Activated T-cell treated with anti-CD3 and anti-CD28 coated beads, Interleukin-2, amount 50 U/mL, for 4 hours (primary cell): ENCODE measurements around the gene SLFN12L. TPM values are rescaled to one million over a fixed set of nuclear protein-coding genes. Genes with fewer than 3 reads are reported as not detected.
A peak's percentile ranks its signal among the peaks of the same experiment; 100 is the strongest.
"Not testable (repeated sequence)": the region's sequence is repeated elsewhere in the genome, so short reads cannot be mapped to it uniquely, and the experiment has no call there.

Experiments used
- ATAC-seq, 2 donors: fragments of 200-7000 bp; cut with Tn5 transposase; one replicate each; pipeline ENCODE4 v1.10.0; 2021
- DNase-seq: peaks from one replicate; pipeline ENCODE4 v3.0.0-alpha.2; 2020
- H3K27me3 Mint-ChIP-seq: one replicate; pipeline ENCODE4 v1.8.0; 2021; ENCODE audit warnings: low read depth, mixed read lengths
- H3K36me3 Mint-ChIP-seq: one replicate; pipeline ENCODE4 v1.8.0; 2022; ENCODE audit warnings: mixed read lengths; ENCODE audit not compliant: insufficient read depth
- H3K4me1 Mint-ChIP-seq: one replicate; pipeline ENCODE4 v1.8.0; 2021; ENCODE audit warnings: low read depth, mixed read lengths
- H3K4me3 Mint-ChIP-seq: one replicate; pipeline ENCODE4 v1.8.0; 2021; ENCODE audit warnings: mild to moderate bottlenecking, moderate library complexity, mixed read lengths
- H3K9me3 Mint-ChIP-seq: one replicate; pipeline ENCODE4 v1.8.0; 2021; ENCODE audit warnings: mixed read lengths
- total RNA-seq, 3 donors: library from RNA; stranded (reverse); gene quantifications; one replicate each; pipeline ENCODE4 v1.2.1, GENCODE V29; 2021

The SLFN12L gene
- total RNA-seq, result 10 to 100 TPM in 1 of 3 donors, 1 to 10 TPM in 2; 9.0 to 15.1 (median 9.1) TPM

GRCh38 chr17:35537601-35538141 lies at the start of gene SLFN12L:
Gene SLFN12L (minus strand): TSS chr17:35537678. CDS start chr17:35522364, 15,314 bp downstream.
- Mint-ChIP-seq H3K9me3 (no peaks in the 10 kb centered on the region), H3K4me3 (peak within 1 kb of the TSS; percentile 71), H3K4me1 (peaks cover 53% of the 10 kb centered on the region), H3K27me3 (no peaks in the 10 kb centered on the region), H3K36me3 (peaks cover 4% of the 10 kb centered on the region)
- ATAC-seq, result peak; percentile 59 to 62
- DNase-seq, result no peak

GRCh38 chr17:35586569-35587073 lies 49.1 kb upstream of the SLFN12L start:
- DNase-seq, result no peak
- Mint-ChIP-seq H3K27me3 (peaks cover 4% of the 10 kb centered on the region), H3K36me3 (no peaks in the 10 kb centered on the region), H3K4me3 (peak overlapping the region; percentile 96), H3K9me3 (no peaks in the 10 kb centered on the region), H3K4me1 (peaks cover 30% of the 10 kb centered on the region)
- ATAC-seq, result peak in 1 of 2 donors; percentile 11

DNA sequence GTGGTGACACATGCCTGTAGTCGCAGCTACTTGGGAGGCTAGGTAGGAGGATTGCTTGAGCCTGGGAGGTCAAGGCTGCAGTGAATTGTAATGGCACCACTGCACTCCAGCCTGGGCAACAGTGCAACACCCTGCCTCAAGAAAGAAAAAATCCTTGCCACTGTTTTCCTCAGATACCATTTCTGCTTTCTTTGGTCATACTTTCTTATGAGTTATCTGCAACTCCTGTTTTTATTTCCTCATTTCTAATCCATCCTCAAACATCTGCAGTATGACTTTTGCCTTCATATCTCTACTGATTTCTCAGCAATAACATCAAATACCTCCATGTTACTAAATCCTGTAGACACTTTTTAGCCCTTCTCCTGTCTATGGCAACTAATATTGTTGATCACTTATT lies 46.6 kb upstream of the SLFN12L start:
- Mint-ChIP-seq H3K9me3 (no peaks in the 10 kb centered on the region), H3K36me3 (no peaks in the 10 kb centered on the region), H3K4me1 (peaks cover 26% of the 10 kb centered on the region), H3K4me3 (no peak overlapping the region), H3K27me3 (peaks cover 4% of the 10 kb centered on the region)
- ATAC-seq (no peak), DNase-seq (no peak)

DNA sequence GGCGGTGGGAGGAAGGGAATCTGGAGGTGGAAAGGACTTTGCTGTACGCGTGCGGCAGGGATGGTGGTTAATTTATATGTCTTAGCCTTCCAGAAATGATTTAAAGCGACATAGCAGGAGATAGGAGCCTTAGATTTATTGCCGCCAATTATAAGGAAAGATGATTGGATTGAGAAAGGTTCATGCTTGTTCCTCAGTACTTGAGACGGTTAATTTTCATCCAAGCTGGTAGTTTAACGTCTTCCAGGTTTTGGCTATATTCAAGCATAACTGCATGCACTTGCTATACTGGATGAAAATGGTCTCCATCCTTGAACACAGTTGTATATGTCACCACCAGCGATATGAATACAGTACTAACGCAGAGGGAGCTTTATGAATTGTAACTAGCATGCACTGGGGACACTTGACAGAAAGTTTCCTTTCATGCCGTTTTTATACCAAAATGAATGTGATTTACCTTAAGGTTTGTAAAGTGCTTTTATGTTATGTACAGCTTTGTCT lies 41.5 kb upstream of the SLFN12L start:
- no peak for DNase-seq
- H3K4me1 Mint-ChIP-seq, result peaks cover 25% of the 10 kb centered on the region
- H3K9me3 Mint-ChIP-seq, result no peaks in the 10 kb centered on the region
- peaks cover 7% of the 10 kb centered on the region for H3K36me3 Mint-ChIP-seq
- H3K27me3 Mint-ChIP-seq, result peaks cover 4% of the 10 kb centered on the region
- H3K4me3 Mint-ChIP-seq, result peak overlapping the region; percentile 97
- ATAC-seq, result peak in 1 of 2 donors; percentile 22

DNA sequence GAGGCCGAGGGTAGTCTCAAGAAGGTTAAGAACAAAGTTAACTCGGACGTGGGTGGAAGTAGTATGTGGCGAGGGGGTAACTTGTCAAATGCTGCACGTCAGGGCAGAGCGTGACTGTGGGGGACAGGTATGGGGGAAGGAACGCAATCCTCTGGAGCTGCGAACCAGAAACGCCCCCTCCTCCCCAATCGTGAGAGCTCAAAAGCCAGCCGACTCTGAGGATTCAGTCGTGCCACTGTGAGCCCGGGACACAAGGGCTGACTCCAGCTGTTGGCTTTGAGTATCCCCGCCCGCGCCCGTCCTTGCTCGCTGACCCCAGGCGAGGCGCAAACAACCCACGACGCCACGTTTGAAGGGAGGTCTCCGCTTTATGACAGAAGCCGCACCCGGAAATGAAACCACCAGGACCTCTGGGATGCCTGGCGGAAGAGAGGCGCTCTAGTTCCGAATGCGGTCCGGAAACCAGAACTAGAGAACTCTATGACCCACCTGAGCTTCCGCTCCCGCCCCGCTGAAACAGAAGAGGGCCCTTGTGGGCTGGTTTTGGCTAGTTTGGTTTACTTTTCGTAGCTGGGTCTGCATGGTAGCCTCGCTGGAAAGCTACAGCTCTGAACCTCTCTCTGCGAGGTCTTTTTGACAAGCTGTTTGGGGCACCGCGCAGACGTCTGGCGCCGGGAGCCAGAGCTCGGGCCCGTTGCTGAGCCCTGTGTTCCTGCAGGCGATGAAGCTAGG lies 40.9 kb upstream of the SLFN12L start, which contains the start of gene PEX12:
Gene PEX12 (minus strand): TSS at position 375 of the 732 bp plus-strand sequence. CDS start 550 bp downstream, outside the sequence.
- Mint-ChIP-seq H3K9me3 (no peaks in the 10 kb centered on the region), H3K4me1 (peaks cover 25% of the 10 kb centered on the region), H3K27me3 (peaks cover under 1% of the 10 kb centered on the region), H3K4me3 (peak within 1 kb of the TSS; percentile 97), H3K36me3 (peaks cover 7% of the 10 kb centered on the region)
- peak; percentile 79 for DNase-seq
- ATAC-seq, result peak; percentile 97

- Mint-ChIP-seq H3K4me1 (peaks cover 25% of the 10 kb centered on the region), H3K4me3 (peak overlapping the region; percentile 97), H3K36me3 (peaks cover 7% of the 10 kb centered on the region), H3K27me3 (no peaks in the 10 kb centered on the region), H3K9me3 (no peaks in the 10 kb centered on the region)
- ATAC-seq, result no peak
- no peak for DNase-seq
Observed at GRCh38 chr17:35577830-35578196, 40.3 kb upstream of the SLFN12L start.

DNA sequence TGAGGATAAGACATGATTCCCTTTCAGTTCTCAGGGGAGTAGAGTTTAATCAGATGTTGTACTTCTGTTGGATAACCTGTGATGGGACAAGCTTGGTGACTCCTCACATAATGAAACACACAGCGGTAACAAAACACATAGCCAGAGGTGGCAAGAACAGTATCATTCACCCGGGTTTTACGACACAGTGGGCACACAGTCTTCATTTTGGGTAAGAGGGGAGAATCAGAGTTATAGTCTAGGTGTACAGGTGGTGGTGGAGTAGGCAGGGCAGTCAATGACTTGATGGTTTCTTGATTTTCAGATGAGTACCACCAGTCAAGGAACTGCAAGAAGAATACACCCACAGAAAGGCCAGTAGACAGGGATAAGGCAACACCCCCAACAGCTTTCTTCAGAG lies 38.3 kb upstream of the SLFN12L start:
- no peak overlapping the region for H3K4me3 Mint-ChIP-seq
- ATAC-seq (no peak), DNase-seq (no peak)
- H3K36me3 Mint-ChIP-seq, result peaks cover 7% of the 10 kb centered on the region
- H3K4me1 Mint-ChIP-seq, result peaks cover 28% of the 10 kb centered on the region
- no peaks in the 10 kb centered on the region for H3K27me3 Mint-ChIP-seq
- H3K9me3 Mint-ChIP-seq, result no peaks in the 10 kb centered on the region

DNA sequence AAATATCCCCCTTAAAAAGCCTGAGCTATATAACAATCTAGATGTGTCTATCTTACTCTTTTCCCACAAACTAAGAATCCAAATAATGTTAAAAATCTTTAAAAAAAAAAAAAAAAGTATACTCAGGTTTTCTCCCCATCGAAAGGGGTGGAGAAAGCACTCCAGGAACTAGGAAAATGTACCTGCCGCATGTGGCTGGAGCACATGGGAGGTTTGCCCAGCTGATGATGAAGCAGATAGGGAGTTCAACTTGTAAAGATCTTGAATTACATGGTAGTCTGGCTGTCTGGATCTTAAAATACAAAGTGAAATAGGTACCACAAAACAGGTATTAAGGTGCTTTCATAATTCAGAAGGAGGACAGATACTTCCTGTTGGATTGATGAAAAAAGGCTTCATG lies 31.9 kb upstream of the SLFN12L start:
- H3K4me1 Mint-ChIP-seq, result peaks cover 28% of the 10 kb centered on the region
- H3K9me3 Mint-ChIP-seq, result no peaks in the 10 kb centered on the region
- no peak for DNase-seq

DNA sequence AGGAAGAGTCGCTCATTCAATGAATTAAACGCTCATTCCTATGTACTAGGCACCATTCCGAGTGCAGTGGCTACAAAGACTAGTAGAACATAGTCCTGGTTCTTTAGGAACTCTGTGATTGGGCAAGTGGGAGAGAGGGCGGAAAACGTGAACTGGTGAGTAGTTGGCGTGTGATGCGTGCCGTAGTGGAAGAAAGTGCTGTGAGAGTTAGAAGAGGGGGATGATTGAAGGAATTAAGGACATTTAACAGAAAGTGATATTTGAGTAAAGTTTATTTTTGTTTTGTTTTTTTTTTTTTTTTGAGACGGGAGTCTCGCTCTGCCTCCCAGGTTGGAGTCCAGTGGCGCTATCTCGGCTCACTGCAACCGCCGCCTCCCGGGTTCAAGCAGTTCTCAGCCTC lies 31.1 kb upstream of the SLFN12L start:
- Mint-ChIP-seq H3K4me3 (peak overlapping the region; percentile 95), H3K27me3 (no peaks in the 10 kb centered on the region), H3K4me1 (peaks cover 28% of the 10 kb centered on the region), H3K36me3 (peaks cover 3% of the 10 kb centered on the region), H3K9me3 (no peaks in the 10 kb centered on the region)
- DNase-seq (peak; percentile 39), ATAC-seq (peak; percentile 70 to 75)

More for the DNA sequence above, 31.9 kb upstream of the SLFN12L start:
- H3K4me3 Mint-ChIP-seq, result peak overlapping the region; percentile 95
- no peak for ATAC-seq
- no peaks in the 10 kb centered on the region for H3K27me3 Mint-ChIP-seq
- H3K36me3 Mint-ChIP-seq, result peaks cover 3% of the 10 kb centered on the region

DNA sequence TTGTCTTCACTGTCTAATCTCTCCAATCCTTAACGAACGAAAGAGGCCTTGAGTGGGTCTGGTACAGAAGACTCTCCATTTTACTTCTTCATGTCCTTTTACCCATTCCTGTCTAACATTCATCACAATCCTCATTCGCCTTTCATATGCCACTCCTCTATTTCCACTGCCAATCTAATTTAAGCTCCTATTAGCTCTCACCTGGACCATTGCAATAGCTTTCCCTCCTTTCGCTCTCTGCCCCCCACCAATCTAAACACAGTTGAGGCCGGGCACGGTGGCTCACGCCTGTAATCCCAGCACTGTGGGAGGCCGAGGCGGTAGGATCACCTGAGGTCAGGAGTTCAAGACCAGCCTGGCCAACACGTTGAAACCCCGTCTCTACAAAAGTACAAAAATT lies 29.5 kb upstream of the SLFN12L start:
- Mint-ChIP-seq H3K4me1 (peaks cover 28% of the 10 kb centered on the region), H3K9me3 (no peaks in the 10 kb centered on the region), H3K4me3 (peak overlapping the region; percentile 95), H3K36me3 (peaks cover 3% of the 10 kb centered on the region), H3K27me3 (no peaks in the 10 kb centered on the region)
- ATAC-seq (no peak), DNase-seq (no peak)

- H3K36me3 Mint-ChIP-seq, H3K4me3 Mint-ChIP-seq, ATAC-seq, H3K9me3 Mint-ChIP-seq, H3K4me1 Mint-ChIP-seq, DNase-seq: not testable (repeated sequence)
- peaks cover 11% of the 10 kb centered on the region for H3K27me3 Mint-ChIP-seq
Observed at GRCh38 chr17:35563181-35563580, 25.7 kb upstream of the SLFN12L start.

DNA sequence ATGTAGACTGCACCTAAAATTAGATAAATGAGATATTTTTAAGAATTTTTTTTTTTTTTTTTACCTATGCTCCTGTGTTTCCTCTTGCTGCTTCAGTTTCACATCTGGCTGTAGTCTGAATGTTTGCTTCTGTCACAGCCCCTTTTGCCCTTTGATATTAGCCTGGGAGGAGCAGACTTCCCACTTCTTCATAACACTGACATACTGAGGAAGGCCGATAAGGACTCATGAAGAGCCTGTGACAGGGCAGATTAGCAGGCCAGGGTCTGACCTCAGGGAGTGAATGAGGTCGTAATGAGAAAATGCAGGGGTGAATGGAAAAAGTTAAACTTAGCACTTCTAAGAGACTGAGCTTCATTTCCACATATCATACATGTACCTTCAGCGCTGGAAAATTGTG lies 23.2 kb upstream of the SLFN12L start, which contains the start of gene SLFN14:
Gene SLFN14 (minus strand): TSS at position 117 of the 400 bp plus-strand sequence. CDS start 2,757 bp downstream, outside the sequence.
- H3K27me3 Mint-ChIP-seq, result peaks cover 12% of the 10 kb centered on the region
- H3K4me3 Mint-ChIP-seq, result no peak within 1 kb of the TSS
- no peak for DNase-seq
- peaks cover 2% of the 10 kb centered on the region for H3K4me1 Mint-ChIP-seq
- H3K9me3 Mint-ChIP-seq, result no peaks in the 10 kb centered on the region
- no peaks in the 10 kb centered on the region for H3K36me3 Mint-ChIP-seq
- no peak for ATAC-seq

DNA sequence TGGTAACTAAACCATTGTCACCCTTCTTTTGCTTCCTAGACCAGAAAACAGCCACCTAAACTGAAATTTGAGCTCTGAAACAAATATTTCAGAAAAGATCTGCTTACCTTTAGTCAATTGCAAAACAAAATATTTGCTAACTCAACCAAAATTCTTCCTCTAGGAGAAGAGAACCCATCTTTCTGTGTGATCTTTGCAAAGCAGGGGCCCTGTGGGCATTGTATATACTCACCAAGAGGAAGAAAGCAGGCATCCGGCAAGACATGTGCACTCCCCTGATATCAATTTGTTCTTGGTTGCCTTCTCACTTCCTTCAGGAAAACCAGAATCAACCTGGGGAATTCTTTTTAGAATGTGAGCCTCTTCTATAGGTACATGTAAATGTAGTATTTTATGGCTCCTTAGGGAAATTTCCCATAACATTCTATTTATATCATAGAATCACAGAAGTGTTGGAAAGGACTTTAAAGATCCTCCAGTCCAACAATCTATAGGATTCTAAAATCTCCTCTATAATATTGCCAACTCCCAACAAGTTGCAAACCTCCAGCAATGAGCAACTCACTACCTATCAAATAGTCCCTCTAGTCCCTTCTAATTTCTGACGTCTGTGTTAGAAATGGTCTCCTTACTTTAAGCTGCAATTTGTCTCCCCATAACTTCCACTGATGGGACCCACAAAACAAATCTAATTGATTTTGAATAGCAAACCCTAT lies 22.2 kb upstream of the SLFN12L start:
- H3K4me1 Mint-ChIP-seq, result peaks cover 2% of the 10 kb centered on the region
- no peak for ATAC-seq
- no peaks in the 10 kb centered on the region for H3K36me3 Mint-ChIP-seq
- no peaks in the 10 kb centered on the region for H3K9me3 Mint-ChIP-seq
- no peak overlapping the region for H3K4me3 Mint-ChIP-seq
- no peak for DNase-seq
- H3K27me3 Mint-ChIP-seq, result peaks cover 12% of the 10 kb centered on the region

DNA sequence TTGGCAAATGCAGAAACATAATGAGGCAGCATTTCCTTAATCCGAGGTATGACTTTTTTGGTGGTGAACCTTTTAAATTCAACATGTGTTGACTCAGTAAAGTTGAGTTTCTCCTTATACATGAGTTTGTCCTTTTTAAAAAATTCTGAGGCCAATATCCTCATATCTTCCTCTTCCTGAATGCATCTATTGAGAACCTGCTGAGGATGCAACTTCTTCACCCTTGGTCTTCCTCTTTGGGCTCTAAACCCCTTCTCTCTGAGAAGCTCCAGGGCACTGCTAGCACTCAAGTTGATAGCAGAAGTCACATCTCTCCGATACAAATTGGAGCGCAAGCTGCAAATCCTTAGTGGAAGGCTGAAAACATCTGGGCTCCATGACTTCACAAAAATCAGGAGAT lies 19.9 kb upstream of the SLFN12L start:
- ATAC-seq, result no peak
- Mint-ChIP-seq H3K36me3 (no peaks in the 10 kb centered on the region), H3K9me3 (no peaks in the 10 kb centered on the region), H3K4me3 (no peak overlapping the region), H3K4me1 (peaks cover 2% of the 10 kb centered on the region), H3K27me3 (peaks cover 12% of the 10 kb centered on the region)
- no peak for DNase-seq
